ENCODE data around the gene ANKRD53.

ANKRD53 gene

DNA sequence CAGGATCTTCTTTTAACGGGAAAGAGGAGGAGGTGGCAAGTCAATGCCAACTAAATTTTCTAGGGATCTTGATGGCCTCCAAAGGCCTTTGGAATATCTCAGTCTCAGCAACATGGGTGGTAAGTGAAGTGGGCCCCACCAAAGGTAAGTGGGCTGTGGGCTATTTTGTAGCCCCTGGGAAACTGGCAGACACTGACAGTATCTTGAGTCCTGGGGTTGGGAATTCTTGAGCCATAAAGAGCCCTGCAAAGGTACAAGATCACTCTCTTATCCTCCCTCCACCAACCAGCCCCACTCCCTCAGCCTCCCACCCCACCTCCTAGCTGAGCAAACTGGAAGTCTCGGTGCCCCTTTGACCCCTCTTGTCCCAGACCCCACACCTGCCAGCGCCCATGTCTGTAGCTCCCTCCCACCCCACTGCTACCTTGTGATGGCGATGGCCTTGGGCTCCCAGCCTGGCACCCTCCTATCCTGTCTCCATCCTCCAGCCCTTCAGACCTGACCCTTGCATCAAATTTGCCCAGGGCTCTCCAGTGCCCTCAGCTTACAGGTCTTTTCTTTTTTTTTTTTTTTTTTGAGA, 34.2 kb upstream of the ANKRD53 start:
- no peak for DNase-seq

DNA sequence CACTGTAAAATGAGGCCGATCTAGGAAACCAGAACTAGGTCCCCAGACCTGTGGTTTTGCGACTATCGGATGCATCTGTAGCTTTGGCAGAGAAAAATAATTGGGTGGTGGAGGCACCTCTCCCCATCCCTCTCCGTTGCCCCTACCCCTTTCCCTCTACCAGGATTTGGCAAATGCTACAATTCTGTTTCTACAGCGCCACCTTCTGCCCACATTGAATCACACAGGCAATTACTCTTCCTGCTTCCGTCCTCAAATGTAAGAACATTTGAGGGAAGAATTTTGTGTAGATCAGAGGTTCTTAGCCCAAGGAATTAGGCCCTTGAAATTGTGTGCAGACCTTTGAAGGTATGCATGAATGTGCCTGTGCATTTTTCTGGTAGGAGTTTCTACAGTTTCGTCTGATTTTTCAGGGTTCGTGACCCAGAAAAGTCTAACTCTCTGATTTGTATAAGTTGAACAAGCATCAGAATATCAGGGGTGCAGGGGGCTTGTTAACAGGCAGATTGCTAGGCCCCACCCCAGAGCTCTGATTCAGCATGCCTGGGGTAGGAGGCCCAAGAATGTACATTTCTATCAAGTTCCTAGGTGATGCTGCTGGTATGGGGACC, 31.5 kb upstream of the ANKRD53 start:
- DNase-seq = peak; percentile 38 to 51

DNA sequence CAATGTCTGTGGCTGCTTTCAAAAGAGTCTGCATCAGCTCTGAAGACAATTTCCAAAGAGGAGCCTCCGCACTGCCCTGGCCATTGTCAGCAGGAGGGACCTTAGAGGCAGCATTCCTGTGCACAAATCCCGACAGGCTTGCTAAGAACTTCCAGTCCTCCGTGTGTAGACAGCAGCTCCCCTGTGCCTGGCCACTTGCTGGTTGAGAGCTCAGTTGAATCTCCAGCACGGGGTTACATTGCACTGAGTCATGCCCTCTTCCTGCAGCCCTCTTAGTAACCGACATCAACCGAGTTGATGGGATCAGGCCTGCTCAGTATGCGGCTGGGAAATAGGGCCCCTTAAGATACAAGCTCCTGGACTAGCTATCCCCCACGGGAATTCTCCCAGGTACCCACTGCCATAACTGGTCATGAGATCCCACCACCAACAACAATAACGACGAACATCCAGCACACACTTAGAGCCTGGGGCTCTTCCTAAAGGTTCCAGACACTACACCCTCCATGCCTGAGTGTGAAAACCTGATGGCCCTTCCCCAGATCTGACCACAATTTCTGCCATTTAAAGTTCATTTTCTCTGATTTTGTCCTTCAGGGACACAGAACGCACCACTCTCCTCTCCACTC, 30.8 kb upstream of the ANKRD53 start:
- DNase-seq = no peak

DNA sequence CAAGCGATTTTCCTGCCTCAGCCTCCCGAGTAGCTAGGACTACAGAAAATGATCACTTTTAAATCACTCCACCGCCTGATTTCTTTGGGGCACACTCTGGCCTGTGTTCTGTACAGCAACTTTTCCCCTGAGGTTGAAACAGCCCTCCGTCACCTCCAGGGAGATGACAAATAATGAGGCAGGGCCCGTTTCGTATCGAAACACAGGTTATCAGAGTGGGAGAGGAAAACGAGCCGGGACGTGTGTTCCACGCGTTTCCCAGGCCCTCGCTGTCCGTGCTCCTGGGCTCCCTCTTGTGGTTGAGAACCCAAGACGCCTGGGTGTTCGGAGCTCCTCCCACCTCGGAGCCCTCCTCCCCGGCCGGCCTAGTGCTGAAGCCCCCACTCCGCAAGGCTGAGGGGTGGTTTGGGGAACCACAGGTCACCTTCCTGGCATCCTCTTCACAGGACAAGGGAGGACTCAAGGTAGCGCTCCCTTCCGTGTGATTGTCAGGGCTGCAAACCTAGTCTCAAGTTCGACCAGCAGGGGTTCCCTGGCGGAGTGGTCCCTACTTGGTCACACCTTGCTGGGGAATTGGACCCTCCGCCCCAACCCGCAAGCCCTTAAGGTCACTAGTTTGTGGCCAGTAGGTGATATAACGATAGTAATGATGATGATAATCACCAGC, 30.0 kb upstream of the ANKRD53 start:
- DNase-seq = peak; percentile 71 to 78

DNA sequence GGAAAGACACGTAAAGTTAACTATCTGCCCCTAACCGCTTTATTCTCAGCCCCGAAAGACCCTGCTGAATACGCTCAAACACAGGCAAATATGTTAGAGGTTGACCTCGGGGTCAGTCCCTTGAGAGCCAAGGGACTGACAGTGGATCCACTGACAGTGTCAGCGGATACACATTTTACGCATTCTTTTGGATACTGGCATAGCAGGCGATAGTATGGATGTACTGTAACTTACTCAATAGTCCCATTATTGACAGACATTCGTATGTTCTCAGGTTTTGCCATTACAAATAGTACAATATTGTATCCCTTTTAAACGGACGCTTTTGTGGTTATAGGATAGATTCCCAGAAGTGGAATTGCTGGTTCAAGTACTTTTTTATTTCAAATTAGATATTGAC, 29.3 kb upstream of the ANKRD53 start:
- no peak for DNase-seq

DNA sequence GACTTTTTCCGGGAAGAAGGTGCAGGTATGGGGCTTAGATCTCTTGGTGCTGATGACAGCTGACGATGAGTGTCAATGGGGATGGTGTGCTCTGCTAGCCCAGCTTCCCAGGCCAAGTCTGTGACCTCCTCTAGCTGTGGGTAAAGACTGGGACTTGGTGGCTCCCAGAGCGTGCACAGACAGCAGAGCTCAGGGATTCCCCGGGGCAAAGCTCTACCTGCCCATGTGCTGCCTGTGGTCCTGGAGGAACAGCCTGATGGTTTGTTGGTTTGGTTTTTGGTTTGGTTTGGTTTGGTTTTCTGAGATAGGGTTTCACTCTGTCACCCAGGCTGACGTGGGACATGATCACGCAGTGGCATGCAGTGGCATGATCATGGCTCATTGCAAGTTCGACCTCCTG, 23.5 kb upstream of the ANKRD53 start:
- DNase-seq = no peak

DNA sequence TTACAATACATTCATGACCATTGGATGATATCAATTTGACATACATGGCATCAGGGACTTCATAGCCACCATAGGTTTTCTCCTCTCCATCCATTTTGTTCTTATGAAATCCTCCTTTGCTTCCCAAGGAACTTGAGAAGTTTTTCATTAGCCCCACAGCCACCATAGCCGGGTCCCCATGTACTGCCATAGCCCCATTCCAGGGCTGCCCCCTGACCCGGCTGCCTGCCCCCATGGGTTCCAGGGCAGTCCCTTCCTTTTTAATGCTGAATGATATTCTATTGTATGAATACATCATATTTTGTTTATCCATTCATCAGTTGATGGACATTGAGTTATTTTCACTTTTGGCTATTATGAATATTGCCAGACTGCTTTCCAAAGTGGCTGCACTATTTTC, 22.3 kb upstream of the ANKRD53 start:
- DNase-seq = no peak

DNA sequence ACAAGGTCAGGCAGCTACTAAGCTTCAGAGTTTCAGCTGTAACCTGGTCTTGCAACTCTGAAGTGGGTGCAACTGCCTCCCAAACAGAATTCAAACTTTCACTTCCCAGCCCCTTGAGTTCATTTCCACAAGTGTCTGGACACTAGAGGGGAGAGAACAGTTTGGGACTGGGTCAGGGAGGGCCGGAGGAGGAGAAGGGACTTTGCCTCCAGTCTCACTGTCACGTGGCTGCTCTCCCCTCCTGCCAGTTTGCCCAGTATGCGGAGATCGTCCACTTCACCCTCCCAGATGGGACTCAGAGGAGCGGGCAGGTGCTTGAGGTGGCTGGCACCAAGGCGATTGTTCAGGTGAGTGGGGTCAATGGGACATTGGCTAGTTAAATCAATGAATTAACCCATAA, 20.6 kb upstream of the ANKRD53 start:
- no peak for DNase-seq

DNA sequence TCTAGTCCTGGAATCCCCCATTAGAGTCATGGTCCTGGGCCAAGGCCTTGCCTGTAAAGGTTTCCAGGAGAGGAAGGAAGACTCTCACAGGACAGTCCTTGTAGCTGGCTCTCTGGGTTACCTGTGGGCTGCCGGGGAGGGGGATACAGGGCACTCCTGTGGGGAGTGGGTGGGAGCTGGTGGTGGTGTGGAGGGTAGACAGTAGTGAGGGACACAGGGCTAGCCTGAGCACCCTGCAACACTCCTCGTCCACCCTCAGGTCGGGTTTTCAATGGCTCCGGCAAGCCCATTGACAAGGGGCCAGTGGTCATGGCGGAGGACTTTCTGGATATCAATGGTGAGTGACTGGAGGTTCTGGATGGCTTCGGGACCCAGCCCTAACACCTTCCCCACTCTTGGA, 19.7 kb upstream of the ANKRD53 start:
- no peak for DNase-seq

DNA sequence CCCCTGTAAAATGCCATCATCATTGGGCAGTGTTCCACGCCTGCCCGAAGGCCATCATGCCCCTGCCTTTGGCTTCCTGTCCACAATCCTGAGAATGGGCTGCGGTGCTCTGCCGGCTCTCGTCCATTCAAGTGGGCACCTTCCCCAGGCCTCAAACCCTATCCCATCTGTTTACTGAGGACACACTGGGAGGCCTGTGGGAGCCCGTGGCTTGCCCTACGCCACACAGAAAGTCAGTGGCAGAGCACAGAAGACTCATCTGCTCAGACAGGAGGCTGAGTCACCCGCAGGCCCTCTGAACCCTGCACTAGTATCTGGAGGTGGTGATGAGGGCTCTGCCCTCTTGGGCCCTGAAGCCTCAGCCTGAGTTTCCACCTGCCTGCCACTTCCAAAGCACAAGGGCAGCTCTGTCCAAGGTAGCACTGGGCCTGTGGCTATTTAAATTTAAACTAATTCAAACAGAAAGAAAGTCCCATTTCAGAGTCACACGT, 19.1 kb upstream of the ANKRD53 start:
- no peak for DNase-seq

DNA sequence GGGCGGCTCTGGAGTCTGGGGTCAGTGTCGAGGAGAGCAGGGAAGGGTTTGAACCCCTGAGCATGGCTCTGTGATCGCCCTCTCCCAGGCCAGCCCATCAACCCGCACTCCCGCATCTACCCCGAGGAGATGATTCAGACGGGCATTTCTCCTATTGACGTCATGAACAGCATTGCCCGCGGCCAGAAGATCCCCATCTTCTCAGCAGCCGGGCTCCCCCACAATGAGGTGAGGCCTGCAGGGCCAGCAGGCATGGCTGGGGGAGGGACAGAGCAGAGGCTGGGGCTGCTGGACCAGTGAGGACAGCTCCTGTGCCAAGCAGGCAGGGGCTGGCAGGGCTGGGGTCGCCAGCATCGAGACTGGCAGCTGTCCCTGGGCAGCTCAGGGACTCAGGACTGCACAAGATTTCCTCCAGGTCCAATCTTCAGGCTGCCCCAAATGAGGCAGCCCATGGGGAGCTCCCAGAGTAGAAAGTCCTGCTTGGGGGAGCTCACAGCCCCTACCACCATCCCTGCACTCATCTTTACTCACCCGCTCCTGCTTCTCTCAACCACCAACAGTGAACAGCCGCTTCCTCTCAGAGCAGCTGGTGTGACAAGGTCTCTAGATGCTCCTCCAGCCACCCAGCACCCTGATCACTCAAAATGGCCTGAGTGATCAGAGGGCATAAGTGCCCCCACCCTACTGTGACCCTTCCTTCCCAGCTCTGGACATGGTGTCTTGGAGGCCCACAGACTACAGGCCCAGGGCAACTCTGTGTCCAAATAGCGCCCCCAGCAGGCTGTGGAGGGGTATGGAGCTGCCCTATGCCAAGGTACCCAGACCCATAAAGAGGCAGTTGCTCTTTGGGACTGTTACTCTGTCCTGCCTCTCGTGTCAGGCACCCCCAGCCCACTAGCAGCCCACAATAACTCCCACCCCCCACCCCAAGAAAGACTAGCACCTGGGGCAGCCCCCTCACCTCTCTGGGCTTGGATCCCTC, 18.3 kb upstream of the ANKRD53 start:
- no peak for DNase-seq

DNA sequence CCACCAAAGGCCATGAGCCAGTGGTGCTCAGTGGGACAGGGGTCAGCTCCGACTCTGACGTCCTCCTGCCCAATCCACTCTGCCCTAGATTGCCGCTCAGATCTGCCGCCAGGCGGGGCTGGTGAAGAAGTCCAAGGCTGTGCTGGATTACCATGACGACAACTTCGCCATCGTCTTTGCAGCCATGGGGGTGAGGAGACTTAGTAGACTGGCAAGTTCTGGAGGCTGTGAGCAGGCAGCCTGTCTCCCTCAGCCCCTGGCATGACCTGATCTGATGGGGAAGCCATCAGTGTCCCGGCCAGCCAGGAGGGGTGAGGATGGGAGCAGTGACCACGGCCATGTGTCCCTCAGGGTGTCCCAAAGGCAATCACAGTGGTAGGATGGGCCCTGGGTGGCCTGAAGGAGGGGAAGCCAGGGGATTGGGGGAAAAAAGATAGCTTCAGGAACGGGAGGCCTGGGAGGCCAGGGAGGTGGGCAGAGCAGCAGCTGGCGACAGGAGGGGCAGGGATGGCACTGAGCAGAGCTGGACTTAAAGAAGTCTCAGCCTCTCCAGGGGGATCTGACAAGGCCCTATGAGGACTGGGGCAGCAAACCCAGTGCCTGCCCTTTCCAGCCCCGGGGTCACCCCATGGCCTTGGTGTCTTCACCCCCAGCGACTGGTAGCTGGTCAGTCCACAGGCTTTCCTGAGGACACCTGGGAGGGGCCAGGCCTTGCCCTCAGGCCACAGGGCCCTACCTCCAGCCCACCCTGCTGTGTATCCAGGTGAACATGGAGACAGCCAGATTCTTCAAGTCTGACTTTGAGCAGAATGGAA, 17.4 kb upstream of the ANKRD53 start:
- no peak for DNase-seq

DNA sequence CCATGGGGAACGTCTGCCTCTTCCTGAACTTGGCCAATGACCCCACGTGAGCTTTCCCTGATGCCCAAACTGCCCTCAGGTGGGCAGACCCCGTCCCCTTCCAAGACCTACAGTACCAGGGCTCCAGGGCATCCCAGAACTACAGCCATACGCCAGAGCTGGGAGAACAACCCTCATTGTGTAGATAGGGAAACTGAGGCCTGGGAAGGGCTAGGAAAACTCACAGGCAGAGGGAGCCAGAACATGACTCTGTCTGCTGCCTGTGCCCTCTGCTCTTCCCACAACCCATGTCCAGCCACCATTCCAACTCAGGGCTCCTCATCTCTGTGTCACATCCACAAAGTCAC, 16.8 kb upstream of the ANKRD53 start:
- no peak for DNase-seq

DNA sequence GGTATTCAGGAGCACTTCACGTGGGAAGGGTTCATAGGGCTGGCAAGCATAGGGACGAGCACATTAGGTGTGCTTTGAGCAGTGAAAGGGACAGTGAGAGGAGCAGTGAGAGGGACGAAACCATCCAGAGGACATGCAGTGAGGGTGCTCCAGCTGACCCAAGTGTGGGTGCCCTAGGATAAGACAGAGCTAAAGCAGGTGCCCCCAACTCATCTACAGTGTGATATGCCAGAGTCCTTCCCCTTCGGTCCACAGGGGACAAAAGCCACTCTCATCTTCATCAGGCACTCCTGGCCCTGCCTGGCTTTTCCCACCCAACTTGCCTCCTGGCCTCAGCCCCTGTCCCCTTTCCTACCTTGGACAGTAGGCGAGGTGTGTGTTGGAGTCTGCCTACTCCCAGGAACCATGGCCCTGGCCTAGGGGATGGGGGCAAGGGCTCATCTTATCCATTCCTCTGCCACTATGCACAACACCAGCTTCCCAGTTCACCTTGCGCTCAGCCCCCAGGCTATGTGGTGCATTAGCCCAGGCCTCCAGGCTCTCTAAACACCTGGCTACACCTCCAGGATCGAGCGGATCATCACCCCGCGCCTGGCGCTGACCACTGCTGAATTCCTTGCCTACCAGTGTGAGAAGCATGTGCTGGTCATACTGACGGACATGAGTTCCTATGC, 16.1 kb upstream of the ANKRD53 start:
- DNase-seq = no peak

DNA sequence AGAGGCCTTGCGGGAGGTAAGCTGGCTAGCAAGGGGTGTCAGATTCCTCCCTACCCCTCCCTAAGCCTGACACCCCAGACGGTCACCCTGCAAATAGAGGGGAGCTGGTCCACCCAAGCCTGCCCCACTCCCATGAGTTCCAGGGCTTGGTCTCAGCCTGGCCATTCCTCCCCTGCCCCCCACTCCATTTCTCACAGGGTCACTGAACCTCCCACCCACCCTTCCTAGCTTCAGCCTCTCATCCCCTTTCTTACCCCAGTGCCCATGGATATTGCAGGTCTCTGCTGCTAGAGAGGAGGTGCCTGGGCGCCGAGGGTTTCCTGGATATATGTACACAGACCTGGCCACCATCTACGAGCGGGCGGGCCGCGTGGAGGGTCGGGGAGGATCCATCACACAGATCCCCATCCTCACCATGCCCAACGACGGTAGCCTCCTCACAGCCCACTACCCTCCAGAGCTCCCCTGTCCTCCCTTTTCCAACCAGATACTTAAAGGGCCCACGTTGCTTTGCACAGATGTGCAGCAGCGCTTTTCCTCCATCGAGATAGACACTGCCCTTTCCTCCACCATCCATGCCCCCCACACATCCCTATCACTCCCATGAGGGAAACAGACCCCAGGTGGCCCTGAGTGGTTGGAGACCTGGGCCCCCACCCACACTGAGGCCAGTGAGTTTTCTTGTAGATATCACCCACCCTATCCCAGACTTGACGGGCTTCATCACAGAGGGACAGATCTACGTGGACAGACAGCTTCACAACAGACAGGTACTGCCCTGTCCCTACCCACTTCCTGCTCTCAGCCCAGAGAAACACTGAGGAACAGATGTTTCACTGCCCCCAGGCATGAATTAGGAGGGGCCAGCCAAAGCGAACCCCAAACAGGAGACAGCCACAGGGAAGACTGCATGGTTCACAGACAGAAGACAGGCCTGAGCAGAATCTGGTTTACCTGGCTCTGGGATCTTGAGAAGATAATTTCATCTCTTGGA, 15.2 kb upstream of the ANKRD53 start:
- no peak for DNase-seq

DNA sequence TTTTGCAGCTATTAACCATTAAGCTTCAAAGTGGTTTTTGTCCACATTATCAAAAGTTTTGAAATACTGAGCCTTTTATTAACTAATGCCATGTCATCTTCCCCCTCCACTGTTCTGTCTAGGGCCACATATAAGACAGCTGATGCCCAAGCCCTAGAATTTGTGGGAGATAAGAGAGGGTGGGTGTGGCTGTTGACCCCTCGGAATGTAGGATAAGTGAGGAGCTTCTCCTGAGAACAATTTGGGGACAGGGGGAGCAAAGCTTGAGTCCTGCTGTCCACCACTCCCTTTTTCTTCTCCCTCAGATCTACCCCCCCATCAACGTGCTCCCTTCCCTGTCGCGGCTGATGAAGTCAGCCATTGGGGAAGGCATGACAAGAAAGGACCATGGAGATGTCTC, 14.3 kb upstream of the ANKRD53 start:
- no peak for DNase-seq

DNA sequence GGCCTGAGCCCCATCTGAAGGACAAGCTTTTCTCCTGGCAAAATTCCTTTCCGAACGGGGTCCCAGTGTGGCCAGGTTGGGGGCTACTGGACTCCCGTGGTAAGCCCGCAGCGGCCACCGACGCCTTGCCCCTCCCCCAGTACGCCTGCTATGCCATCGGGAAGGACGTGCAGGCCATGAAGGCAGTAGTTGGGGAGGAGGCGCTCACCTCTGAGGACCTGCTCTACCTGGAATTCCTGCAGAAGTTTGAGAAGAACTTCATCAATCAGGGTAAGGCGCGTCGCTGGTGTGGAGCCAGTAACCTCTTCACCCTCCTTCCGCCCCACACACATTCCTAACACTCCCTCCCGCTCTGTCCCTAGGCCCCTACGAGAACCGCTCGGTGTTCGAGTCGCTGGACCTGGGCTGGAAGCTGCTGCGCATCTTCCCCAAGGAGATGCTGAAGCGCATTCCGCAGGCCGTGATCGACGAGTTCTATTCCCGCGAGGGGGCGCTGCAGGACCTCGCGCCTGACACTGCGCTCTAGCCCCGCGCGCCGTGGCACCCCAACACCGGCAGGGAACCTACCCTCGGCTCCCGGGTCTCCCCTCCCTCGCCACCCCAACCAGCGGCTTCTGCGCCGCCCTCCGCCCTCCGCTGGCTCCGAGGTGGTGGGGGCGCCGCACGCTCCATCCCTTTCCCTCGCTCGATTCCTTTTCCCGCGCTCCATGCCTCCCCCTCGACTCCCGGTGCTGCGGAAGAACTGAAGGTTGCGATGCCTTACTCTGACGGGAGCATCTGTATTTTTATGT, 13.6 kb upstream of the ANKRD53 start:
- peak; percentile 81 to 84 for DNase-seq

DNA sequence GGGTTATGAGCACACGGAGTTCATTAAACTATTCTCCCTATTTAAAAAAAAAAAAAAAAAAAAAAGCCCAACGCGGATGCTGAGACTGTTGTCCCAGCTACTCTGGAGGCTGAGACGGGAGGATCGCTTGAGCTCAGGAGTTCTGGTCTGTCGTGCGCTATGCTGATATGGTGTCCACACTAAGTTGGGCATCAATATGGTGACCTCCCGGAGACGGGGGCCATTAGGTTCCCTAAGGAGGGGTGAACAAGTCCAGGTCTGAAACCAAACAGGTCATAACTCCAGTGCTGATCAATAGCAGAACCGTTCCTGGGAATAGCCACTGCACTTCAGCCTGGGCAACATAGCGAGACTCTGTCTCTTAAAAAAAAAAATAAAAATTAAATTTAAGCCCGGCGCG, 12.9 kb upstream of the ANKRD53 start:
- DNase-seq = no peak

DNA sequence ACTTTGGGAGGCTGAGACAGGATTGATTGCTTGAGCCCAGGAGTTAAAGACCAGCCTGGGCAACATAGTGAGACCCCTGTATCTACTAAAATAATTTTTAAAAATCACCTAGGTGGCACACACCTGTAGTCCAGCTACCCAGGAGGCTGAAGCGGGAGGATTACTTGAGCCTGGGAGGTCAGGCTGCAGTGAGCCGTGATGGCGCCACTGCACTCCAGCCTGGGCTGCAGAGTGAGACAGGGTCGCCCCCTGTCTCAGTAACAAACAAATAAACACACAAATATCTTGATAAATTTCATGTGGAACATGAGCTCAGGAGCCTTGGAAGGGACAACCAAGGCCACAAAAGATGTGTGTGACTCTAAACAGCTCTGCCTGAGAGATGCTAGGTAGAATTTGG, 11.7 kb upstream of the ANKRD53 start:
- DNase-seq = no peak
